Prostate gland (tissue), 2 donors: ENCODE results near the gene NTS.

Experiments
- CTCF ChIP-seq, 4 experiments: fragments of 200-600 bp in 2 of 4; fragments of 450-650 bp in 2 of 4; sonication (generic) in 2 of 4; IDR thresholded peaks; 1 replicate in 3 of 4; 2 replicates in 1 of 4; pipeline ENCODE4 v1.5.1; 2016 to 2019; ENCODE audit warnings: antibody characterized with exemption in 4 of 4, mild to moderate bottlenecking in 2 of 4, moderate library complexity in 2 of 4
- POLR2A ChIP-seq: fragments of 450-650 bp; IDR thresholded peaks from one replicate; pipeline ENCODE4 v1.6.1; 2016; ENCODE audit warnings: antibody characterized with exemption, mild to moderate bottlenecking

- TF ChIP-seq CTCF (IDR thresholded peaks at IDR 0.05) (no peak), POLR2A (no peak)
Measured at GRCh38 chr12:85855305-85855704, 18.8 kb upstream of the NTS start.
